Jurkat, Clone E6-1 (cell line): ENCODE measurements around the gene ASPA.

Experiments
- DNase-seq: peaks from one replicate; pipeline ENCODE4 v3.0.0-alpha.2; 2011; ENCODE audit warnings: low read depth, low spot score
- H3K4me3 ChIP-seq: 2 replicates; pipeline ENCODE4 v1.5.1; 2011; ENCODE audit warnings: mild to moderate bottlenecking, low read length, control low read depth, moderate library complexity

ASPA gene

GRCh38 chr17:3531266-3532101 is 55.7 kb downstream of the ASPA start:
- no peak overlapping the region for H3K4me3 ChIP-seq
- DNase-seq: no peak

- DNase-seq: no peak
- no peak overlapping the region for H3K4me3 ChIP-seq
Observed at GRCh38 chr17:3532106-3532858, 56.5 kb downstream of the ASPA start.

DNA sequence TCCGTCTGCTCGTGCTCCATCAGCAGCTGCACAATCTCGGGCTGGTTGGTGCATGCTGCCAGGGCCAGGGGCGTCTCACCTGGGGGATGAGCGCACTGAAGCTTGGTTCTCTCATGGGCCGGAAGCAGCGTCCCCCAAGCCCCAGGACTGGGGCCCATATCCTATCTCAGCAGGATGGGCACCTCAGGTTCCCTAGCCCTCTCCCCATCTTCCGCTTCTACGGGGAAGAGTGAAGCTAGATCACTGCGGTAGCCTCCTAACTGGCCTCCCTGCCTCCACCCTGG is 57.0 kb downstream of the ASPA start:
- no peak overlapping the region for H3K4me3 ChIP-seq
- DNase-seq: no peak

DNA sequence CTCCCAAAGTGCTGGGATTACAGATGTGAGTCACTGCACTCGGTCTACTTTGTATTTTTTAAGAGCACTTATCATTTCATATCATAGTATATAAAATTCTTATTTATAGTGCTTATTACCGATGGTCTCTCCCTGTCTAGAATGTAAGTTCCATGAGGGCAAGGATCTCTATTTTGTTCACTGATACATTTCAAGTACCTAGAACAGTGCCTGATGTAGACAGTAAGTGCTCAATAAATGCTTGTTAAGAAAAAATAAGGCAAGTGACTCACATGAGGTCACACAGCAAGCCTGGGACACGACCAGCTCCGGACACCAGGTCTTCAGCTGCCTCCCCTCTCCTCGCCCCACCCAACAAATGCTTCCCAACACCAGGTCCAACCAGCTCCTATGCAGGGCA is 58.0 kb downstream of the ASPA start:
- no peak for DNase-seq
- H3K4me3 ChIP-seq: no peak overlapping the region

GRCh38 chr17:3534881-3535252 is 59.1 kb downstream of the ASPA start:
- H3K4me3 ChIP-seq: no peak overlapping the region
- no peak for DNase-seq

GRCh38 chr17:3535253-3535995 is 59.6 kb downstream of the ASPA start:
- H3K4me3 ChIP-seq: no peak overlapping the region
- no peak for DNase-seq

DNA sequence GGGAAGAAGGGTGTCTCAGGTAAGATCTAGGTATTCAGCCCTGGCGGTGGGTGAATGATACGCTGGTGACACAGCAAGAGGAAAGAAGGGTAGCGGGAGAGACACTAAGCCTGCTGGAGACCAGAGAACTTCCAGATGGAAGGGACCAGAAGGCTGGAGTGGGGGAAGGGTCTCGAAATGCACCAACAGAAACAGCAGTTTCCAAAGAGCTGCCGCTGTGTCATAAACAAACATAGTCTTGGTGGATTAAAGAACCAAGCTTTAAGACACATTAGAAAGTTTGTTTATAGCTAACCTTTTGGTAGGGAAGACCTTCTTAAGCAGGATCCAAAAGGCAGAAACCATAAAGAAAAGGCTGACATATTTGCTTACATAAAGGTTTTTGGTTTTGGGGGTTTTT is 60.9 kb downstream of the ASPA start:
- no peak overlapping the region for H3K4me3 ChIP-seq
- no peak for DNase-seq

GRCh38 chr17:3539881-3540540 is 64.2 kb downstream of the ASPA start:
- no peak overlapping the region for H3K4me3 ChIP-seq
- no peak for DNase-seq

GRCh38 chr17:3542410-3543088 is 66.8 kb downstream of the ASPA start:
- no peak for DNase-seq
- no peak overlapping the region for H3K4me3 ChIP-seq

DNA sequence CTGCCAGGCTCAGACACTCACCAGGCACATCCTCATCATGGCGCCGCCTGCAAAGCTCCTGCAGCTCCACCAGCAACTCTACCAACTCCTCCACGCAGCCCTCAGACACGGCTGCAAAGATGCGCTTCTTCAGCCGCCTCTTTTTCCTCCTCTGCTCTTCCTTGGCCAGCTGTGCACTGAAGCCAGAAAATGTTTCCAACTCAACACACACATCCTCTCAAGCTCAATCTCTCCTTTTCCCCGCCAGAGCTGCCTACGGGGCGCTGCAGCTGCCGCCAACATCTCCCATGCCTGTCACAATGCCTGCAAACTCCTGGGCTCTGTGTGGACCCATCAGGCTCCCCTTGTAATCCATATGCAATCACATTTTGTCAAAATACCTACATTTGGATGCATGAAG is 67.7 kb downstream of the ASPA start:
- no peak overlapping the region for H3K4me3 ChIP-seq
- no peak for DNase-seq

DNA sequence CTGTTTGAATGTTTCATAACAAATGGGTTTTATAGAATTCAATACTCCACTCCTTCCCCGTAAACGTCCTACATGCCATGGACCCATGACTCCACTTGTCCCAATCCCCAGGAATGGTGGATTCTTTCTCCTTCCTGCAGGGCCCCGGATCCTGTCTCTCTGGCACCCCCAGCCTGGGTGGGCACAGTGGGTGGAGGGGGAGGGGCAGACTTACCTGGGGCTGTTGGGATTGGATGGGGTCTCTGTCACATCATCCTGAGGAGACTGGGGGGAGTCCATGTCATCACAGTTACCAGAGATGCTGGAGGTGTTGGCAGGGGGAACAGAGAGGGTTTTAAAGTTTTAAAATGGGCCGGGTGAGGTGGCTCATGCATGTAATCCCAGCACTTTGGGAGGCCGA is 68.6 kb downstream of the ASPA start:
- DNase-seq: no peak
- no peak overlapping the region for H3K4me3 ChIP-seq

DNA sequence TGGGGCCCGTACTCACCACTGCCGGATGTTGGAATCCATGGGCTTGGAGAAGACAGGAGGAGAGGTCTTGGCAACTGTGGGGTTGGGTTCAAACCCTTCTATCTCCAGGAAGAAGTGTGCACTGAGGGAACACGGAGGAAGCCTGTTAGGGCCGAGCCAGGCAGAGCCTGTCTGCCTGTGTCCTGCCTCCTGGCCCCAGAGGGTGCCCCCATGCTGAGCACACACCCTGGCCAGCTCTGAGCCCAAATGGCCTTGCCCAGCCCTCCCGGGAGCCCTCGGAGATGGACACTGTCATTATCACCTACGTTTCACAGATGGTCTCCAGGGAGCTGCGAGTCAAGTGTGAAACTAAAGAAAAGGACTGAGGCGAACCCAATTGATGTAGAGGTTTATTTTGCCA is 69.4 kb downstream of the ASPA start:
- H3K4me3 ChIP-seq: no peak overlapping the region

GRCh38 chr17:3546521-3546920 is 70.7 kb downstream of the ASPA start:
- H3K4me3 ChIP-seq: no peak overlapping the region
- no peak for DNase-seq

More for the DNA sequence above, 69.4 kb downstream of the ASPA start:
- no peak for DNase-seq

DNA sequence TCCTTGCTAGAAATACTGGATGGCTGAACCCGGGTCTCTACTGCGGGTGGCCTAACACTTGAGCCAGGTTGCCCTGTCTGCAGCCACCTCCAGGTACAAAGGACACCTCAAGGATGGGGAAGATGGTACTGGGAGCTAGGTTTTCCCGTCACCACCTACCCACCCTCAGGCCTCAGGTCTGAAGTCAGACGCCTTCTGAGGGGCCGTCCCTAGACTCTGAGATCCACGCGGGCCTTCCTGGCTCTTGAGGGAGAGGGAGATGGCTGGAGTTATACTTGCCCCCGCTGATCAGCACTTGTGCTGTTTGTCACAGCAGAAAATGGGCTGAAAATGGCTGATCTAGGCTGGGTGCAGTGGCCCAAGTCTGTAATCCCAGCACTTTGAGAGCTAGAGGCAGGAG is 71.2 kb downstream of the ASPA start:
- no peak for DNase-seq
- no peak overlapping the region for H3K4me3 ChIP-seq

GRCh38 chr17:3547628-3548027 is 71.8 kb downstream of the ASPA start:
- DNase-seq: no peak
- no peak overlapping the region for H3K4me3 ChIP-seq

DNA sequence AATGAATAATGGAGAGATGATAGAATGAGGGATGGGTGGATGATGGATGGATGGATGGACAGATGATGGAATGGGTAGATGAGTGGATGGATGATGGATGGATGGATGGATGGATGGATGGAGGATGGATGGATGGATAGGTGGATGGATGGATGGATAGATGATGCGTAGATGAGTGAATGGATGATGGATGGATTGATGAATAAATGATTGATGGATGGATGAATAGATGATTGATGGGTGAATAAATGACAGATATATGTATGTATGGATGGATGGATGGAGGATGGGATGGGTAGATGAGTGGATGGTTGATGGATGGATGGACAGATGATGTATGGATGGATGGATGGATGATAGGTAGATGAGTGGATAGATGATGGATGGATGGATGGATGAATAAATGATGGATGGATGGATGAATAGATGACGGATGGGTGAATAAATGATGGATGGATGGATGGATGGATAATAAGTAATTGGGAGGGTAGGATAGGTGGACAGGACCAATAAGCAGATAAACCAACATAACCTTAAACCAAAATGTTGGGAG is 73.9 kb downstream of the ASPA start:
- DNase-seq: no peak
- H3K4me3 ChIP-seq: no peak overlapping the region

GRCh38 chr17:3551189-3551588 is 75.4 kb downstream of the ASPA start:
- no peak overlapping the region for H3K4me3 ChIP-seq
- DNase-seq: no peak

- DNase-seq: no peak
Observed at GRCh38 chr17:3552916-3553315, 77.1 kb downstream of the ASPA start.

More at GRCh38 chr17:3552916-3553315, 77.1 kb downstream of the ASPA start:
- no peak overlapping the region for H3K4me3 ChIP-seq
